GM21360 (cell line): ENCODE results near the gene TUBGCP3.
A peak's percentile ranks its signal among the peaks of the same experiment; 100 is the strongest.
"Not testable (repeated sequence)": the region's sequence is repeated elsewhere in the genome, so short reads cannot be mapped to it uniquely, and the experiment has no call there.

Source experiments
- ATAC-seq: cut with Tn5 transposase; IDR thresholded peaks from one replicate; pipeline ENCODE4 v1.9.1; 2021; ENCODE audit warnings: mild to moderate bottlenecking, moderate library complexity; ENCODE audit not compliant: unreplicated experiment

The TUBGCP3 gene

DNA sequence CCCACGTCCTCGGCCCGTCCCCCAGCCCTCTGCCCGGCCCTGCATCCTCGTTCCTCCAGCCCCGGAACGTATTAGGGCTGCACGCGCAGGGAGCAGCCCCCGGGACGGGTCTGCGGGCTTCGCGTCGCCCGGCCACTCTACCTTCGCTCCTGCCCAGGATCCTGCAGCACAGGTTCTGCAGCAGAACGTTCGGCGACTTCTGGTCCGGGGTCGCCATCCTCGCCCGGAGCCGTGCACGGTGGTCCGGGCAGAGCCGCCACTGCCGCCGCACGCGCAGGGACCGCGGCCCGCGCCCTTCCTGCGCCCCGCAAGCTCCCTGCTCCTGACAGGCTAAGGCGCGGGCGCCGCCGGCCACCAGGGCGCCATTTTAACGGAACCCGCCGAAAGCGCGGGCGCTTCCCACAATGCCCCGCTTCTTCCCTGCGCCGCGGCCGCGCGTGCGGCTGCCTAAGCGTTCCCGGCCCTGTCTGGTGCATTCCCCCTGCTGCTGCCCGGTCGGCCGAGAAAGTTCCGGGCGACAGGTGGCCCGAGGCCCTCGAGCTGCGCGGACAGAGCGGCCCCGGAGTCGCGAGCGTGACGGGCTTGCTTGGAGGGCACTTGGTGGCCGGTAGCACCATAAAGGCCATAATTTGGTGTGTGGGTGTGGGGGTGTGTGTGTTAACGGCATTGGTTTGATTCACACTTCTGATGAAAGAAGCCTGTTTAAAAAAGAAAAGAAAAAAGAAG, at the start of gene TUBGCP3:
Gene TUBGCP3 (minus strand): TSS at position 390 of the 726 bp plus-strand sequence. CDS start 173 bp downstream, at position 217.
- peak; percentile 65 for ATAC-seq

DNA sequence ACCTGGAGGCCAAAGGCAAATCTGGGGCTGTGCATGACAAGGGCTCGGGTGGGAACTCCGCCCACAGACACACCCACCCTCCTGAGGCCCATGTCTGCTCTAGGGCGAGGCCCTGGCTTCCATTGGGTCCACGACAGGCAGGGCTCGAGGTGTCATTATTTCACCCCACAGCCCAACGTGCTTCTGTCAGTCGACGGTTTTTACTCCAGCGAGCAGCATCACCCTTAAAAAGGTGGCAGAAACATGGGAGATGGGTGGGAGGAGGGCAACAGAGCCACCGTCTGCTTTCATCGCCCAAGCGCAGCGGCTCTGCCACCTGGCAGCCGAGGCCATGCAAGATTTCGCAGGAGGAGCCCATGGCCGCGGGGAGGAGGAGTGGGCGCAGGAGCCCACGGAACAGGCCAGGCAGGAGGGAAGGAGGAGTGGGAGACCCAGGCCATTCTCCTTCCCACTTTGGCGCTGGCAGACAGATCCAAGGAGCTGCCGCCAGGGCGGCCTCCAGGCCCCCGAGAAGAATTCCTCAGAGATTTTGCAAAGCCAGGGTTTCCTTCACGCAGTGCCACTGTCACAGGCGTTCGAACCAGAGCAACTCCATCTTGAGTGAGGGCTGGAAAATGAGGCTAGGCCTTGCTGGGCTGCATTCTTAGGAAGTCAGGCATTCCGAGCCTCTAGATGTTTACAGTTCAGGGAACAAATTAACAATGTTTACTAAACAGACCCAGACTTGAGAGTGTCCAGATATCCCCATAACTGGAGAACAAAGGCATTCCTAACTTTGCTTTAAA, 49.3 kb upstream of the TUBGCP3 start:
- no peak for ATAC-seq

DNA sequence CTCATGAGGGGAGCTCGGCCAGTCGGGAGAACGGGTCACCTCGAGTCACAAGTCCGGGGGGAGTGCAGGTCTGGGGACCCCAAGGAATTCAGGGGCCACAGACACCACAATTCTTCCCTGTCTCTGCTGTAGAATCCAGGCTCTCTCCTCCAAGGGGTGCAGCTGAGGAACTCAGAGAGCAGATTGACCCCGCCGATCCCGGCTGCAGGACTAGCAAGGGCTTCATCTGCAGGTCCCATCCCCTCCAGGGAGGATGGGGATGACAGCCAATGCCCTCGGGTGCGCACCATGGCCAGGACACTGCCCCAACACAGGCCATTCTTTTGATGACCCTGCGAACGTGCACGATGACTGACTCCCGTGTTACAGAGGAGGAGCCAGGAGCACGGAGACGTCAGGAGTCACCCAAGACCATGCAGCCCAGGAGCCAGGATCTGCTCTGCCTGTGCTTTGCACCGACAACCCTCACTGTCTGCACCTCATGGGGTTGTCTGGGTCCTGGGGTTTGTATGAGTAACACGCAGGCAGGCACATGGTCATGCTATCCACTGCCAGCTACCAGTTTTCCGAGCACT, 48.5 kb upstream of the TUBGCP3 start:
- ATAC-seq, result no peak

GRCh38 chr13:112635323-112635722, 47.4 kb upstream of the TUBGCP3 start:
- no peak for ATAC-seq

GRCh38 chr13:112634102-112634501, 46.1 kb upstream of the TUBGCP3 start:
- ATAC-seq, result no peak

GRCh38 chr13:112630226-112630625, 42.3 kb upstream of the TUBGCP3 start:
- not testable (repeated sequence) for ATAC-seq

- no peak for ATAC-seq
Observed at GRCh38 chr13:112629161-112629560, 41.2 kb upstream of the TUBGCP3 start.

DNA sequence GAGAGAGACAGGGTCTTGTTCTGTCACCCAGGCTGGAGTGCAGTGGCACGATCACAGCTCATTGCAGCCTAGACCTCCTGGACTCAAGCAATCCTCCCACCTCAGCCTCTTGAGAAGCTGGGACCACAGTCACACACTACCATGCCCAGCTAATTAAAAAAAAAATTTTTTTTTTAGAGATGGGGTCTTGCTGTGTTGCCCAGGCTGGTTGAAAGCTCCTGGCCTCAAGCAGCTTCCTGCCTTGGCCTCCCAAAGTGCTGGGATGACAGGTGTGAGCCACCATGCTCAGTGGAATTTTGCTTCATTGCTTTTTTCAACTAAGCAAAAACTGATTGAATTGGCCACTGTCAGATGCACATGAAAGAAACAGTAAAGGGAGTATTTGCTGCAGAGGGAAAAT, 39.7 kb upstream of the TUBGCP3 start:
- ATAC-seq, result not testable (repeated sequence)

GRCh38 chr13:112627161-112627560, 39.2 kb upstream of the TUBGCP3 start:
- ATAC-seq, result no peak

DNA sequence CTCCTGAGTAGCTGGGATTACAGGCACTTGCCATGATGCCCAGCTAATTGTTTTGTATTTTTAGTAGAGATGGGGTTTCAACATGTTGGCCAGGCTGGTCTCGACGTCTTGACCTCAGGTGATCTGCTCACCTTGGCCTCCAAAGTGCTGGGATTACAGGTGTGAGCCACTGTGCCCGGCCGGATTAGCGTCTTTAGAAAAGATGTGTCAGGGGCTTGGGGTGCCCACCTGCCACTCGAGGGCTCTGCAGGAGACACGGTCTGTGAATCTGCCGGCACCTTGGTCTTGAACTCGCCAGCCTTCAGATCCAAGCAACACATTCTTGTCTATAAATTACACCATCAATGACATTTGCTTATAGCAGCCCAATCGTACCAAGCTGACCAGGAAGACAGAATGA, 38.8 kb upstream of the TUBGCP3 start:
- no peak for ATAC-seq

DNA sequence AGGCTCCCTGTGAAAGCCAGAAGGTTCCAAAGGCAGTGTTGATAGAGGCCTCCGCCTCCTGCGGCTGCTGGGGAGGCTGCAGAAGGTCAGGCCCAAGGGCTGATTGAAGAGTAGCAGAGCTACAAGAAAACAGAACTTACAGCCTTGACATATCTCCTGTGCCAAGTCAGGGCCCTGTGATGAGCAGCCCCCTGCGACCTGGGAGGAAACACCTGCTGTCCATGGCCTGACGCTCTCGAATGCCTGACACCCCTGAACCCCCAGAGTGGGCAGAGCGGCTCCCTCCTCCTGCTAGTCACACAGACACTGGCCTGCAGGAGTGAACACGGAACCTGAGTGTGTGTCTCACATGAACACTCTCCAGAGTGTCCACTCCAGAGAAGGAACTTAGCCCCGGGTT, 38.2 kb upstream of the TUBGCP3 start:
- ATAC-seq, result no peak

GRCh38 chr13:112625698-112626097, 37.7 kb upstream of the TUBGCP3 start:
- no peak for ATAC-seq

GRCh38 chr13:112624602-112625430, 36.9 kb upstream of the TUBGCP3 start:
- no peak for ATAC-seq

DNA sequence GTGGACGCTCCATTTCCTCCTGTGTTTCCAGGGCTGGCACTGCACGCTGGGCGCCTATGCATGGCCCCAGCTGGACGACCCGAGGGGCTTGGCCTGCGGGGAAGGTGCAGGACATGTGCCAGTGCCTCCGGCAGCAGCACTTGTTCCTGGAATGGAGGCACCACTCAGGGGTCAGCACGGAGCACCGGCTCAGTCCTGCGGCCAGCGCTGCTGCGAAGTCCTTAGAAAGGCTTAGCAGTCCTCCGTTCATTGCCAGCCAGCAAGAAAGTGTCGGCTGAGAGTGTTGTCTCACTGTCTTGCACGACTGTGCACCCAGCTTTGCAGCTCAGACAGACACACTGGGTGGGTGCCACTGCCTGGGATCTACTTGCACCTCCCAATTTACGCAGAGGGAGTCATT, 36.1 kb upstream of the TUBGCP3 start:
- no peak for ATAC-seq

GRCh38 chr13:112623051-112623711, 35.2 kb upstream of the TUBGCP3 start:
- no peak for ATAC-seq

DNA sequence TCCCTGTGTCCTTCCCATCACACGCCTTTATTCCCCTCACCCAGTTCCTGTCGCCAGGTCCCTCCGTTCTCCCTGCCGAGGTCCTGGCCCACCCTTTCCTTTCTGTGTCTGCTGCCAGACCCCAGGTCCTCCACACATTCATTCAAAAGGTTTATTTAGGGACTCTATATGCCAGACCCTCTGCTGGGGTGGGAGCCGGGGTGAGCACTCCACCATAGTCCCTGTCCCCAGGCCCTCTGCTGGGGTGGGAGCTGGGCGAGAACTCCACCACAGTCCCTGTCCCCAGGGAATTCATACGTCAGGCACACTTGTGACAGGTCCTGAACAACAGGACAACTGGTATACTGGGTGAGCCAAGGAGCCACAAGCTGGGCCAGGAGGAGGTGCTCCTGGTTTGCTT, 34.4 kb upstream of the TUBGCP3 start:
- ATAC-seq, result no peak

GRCh38 chr13:112619730-112620631, 32.0 kb upstream of the TUBGCP3 start:
- no peak for ATAC-seq

DNA sequence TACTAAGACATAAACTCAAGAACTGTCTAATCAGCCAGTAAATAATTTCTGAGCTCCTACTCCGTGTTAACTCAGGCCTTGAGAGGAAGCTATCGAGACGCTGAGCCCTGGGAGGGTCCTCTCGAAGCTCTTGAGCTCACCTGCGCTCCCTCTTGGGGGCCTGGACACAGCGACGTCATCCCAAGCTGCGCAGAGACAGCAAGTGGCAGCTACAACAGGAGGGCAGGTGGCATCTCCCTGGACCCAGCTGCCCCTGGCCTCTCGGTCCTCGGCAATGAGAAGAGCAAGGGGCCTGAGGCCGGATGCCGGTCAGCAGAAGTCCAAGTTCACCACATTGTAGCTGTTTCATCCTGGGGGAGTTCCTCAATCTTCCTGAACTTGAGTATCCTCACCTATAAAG, 30.5 kb upstream of the TUBGCP3 start:
- no peak for ATAC-seq

- no peak for ATAC-seq
Observed at GRCh38 chr13:112617754-112618375, 29.9 kb upstream of the TUBGCP3 start.
